ENCODE results near the gene SLC9B1.
"Not testable (repeated sequence)": the region's sequence is repeated elsewhere in the genome, so short reads cannot be mapped to it uniquely, and the experiment has no call there.

The SLC9B1 gene

DNA sequence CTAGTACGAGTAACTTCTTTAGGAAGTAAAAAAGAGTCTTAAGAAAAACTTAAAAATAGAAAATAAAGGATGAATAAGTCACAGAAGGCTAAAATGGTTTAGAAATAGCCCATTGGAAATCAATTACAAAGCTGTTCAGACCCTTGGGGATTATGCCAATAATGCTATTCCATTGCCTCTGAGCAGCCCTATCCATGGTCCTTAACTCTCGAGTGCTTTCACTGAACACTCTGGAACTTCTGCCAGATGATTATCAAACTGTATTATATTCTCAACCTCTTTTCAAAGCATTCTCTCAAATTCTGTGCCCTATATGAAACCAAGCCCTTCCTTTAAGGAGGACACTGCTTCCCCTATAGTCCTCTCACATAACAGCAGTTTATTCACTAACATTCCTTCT lies 17.0 kb downstream of the SLC9B1 start:
- TF ChIP-seq EZH2phosphoT487 (IDR thresholded peaks at IDR 0.05; ENCODE audit: borderline replicate concordance, low read length): no peak
- TF ChIP-seq, protein P1, sequence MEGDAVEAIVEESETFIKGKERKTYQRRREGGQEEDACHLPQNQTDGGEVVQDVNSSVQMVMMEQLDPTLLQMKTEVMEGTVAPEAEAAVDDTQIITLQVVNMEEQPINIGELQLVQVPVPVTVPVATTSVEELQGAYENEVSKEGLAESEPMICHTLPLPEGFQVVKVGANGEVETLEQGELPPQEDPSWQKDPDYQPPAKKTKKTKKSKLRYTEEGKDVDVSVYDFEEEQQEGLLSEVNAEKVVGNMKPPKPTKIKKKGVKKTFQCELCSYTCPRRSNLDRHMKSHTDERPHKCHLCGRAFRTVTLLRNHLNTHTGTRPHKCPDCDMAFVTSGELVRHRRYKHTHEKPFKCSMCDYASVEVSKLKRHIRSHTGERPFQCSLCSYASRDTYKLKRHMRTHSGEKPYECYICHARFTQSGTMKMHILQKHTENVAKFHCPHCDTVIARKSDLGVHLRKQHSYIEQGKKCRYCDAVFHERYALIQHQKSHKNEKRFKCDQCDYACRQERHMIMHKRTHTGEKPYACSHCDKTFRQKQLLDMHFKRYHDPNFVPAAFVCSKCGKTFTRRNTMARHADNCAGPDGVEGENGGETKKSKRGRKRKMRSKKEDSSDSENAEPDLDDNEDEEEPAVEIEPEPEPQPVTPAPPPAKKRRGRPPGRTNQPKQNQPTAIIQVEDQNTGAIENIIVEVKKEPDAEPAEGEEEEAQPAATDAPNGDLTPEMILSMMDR (IDR thresholded peaks at IDR 0.05; ENCODE audit: low read depth, low read length, poor library complexity, severe bottlenecking): no peak
- H3K4me1 ChIP-seq (ENCODE audit: control insufficient read depth, low read length): no peaks in the 10 kb centered on the region
- H3K4me3 ChIP-seq (ENCODE audit: low read length): no peak overlapping the region
- H3K9me3 ChIP-seq (ENCODE audit: control insufficient read depth, insufficient read depth, low read length): peaks cover 8% of the 10 kb centered on the region; the same call in 1 of the 2 replicates
- no peak overlapping the region for H3K27ac ChIP-seq (ENCODE audit: low read depth, low read length)
- H3K9me2 ChIP-seq (replicated peaks; ENCODE audit: control insufficient read depth, low read length): no peaks in the 10 kb centered on the region
- no peaks in the 10 kb centered on the region for H3K36me3 ChIP-seq (ENCODE audit: control insufficient read depth, low read length)
- no peaks in the 10 kb centered on the region for H3K79me2 ChIP-seq (ENCODE audit: control insufficient read depth, low read length)
- no peaks in the 10 kb centered on the region for H3F3A ChIP-seq (ENCODE audit: control insufficient read depth, insufficient read depth)
- H3K4me2 ChIP-seq (ENCODE audit: low read length): no peak overlapping the region
- peaks cover 3% of the 10 kb centered on the region; the same call in 1 of the 2 replicates for H3K27me3 ChIP-seq (ENCODE audit: control insufficient read depth, low read length)
- no peaks in the 10 kb centered on the region for H4K20me1 ChIP-seq (ENCODE audit: control insufficient read depth, insufficient read depth, low read depth, low read length)

DNA sequence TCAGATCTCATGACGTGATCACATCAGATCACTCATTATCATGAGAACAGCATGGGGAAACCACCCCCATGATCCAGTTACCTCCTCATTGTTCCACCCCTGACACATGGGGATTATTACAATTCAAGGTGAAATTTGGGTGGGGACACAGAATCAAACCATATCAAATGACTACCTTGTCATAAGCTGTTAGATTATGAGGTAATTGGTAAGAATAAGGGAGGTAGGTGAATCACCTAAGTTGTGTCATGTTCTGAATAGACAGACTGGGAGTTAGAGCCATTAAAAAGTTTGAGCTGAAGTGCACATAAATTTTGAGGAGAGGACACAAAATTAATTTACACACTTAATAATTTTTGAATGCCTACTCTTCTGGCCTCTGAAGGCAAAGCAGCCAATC lies 24.7 kb downstream of the SLC9B1 start:
- Histone ChIP-seq H3K36me3 (ENCODE audit: control insufficient read depth, low read length) (no peaks in the 10 kb centered on the region), H3K4me1 (ENCODE audit: control insufficient read depth, low read length) (no peaks in the 10 kb centered on the region), H3K9me3 (ENCODE audit: control insufficient read depth, insufficient read depth, low read length) (peaks cover 12% of the 10 kb centered on the region; the same call in 1 of the 2 replicates), H3K4me2 (ENCODE audit: low read length) (no peak overlapping the region), H3K79me2 (ENCODE audit: control insufficient read depth, low read length) (no peaks in the 10 kb centered on the region), H3K4me3 (ENCODE audit: low read length) (no peak overlapping the region), H4K20me1 (ENCODE audit: control insufficient read depth, insufficient read depth, low read depth, low read length) (no peaks in the 10 kb centered on the region), H3K27me3 (ENCODE audit: control insufficient read depth, low read length) (no peaks in the 10 kb centered on the region), H3K9me2 (replicated peaks; ENCODE audit: control insufficient read depth, low read length) (no peaks in the 10 kb centered on the region), H3K27ac (ENCODE audit: low read depth, low read length) (no peak overlapping the region), H3F3A (ENCODE audit: control insufficient read depth, insufficient read depth) (no peaks in the 10 kb centered on the region)
- TF ChIP-seq, protein P1 (IDR thresholded peaks at IDR 0.05; ENCODE audit: low read depth, low read length, poor library complexity, severe bottlenecking): no peak
- TF ChIP-seq EZH2phosphoT487 (IDR thresholded peaks at IDR 0.05; ENCODE audit: borderline replicate concordance, low read length): no peak

DNA sequence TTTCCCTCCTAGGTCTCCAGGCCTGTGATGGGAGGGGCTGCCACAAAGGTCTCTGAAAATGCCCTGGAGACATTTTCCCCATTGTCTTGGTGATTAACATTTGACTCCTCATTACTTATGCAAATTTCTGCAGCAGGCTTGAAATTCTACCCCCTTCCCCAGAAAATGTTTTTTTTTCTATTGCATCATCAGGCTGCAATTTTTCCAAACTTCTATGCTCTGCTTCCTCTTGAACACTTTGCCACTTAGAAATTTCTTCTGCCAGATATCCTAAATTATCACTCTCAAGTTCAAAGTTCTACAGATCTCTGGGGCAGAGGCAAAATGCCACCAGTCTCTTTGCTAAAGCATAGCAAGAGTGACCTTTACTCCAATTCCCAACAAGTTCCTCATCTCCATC lies 25.5 kb downstream of the SLC9B1 start:
- H3K27ac ChIP-seq (ENCODE audit: low read depth, low read length); H3K4me2 ChIP-seq (ENCODE audit: low read length); H3K27me3 ChIP-seq (ENCODE audit: control insufficient read depth, low read length); H3K9me2 ChIP-seq (replicated peaks; ENCODE audit: control insufficient read depth, low read length); H4K20me1 ChIP-seq (ENCODE audit: control insufficient read depth, insufficient read depth, low read depth, low read length); H3K4me1 ChIP-seq (ENCODE audit: control insufficient read depth, low read length); H3K36me3 ChIP-seq (ENCODE audit: control insufficient read depth, low read length); H3K79me2 ChIP-seq (ENCODE audit: control insufficient read depth, low read length); H3K4me3 ChIP-seq (ENCODE audit: low read length); H3F3A ChIP-seq (ENCODE audit: control insufficient read depth, insufficient read depth): not testable (repeated sequence)
- peaks cover 12% of the 10 kb centered on the region; the same call in 1 of the 2 replicates for H3K9me3 ChIP-seq (ENCODE audit: control insufficient read depth, insufficient read depth, low read length)

DNA sequence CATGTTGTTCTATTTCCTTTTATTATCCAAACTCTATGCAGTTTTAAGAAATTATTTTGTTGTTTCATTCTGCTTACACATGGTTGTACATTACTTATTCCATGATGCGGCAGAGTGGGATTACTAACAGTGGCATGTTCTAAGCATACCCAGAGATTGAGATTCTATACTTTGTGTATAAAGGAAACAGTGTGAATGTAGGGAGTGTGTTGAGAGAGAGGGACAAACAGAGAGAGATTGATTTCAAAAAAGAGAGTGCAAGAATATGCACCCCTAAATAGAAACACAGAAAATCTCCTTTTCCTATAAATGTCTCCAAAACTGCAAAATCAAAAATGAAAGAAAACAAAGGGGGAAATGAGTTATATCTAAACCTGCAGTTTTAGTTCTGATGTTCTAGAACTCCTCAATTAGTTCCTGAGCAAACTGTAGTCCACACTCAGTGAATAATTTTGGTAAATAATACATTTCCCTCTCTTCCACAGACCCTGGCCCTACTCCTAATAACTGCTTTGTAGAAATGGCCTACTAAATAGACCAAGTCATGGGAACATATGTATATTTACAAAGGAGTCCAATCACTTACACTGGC lies 31.0 kb downstream of the SLC9B1 start:
- TF ChIP-seq, protein P1 (IDR thresholded peaks at IDR 0.05; ENCODE audit: low read depth, low read length, poor library complexity, severe bottlenecking): no peak
- no peak for TF ChIP-seq EZH2phosphoT487 (IDR thresholded peaks at IDR 0.05; ENCODE audit: borderline replicate concordance, low read length)
- H3K27ac ChIP-seq (ENCODE audit: low read depth, low read length): no peak overlapping the region
- H3K4me2 ChIP-seq (ENCODE audit: low read length): no peak overlapping the region

More for the DNA sequence above, 31.0 kb downstream of the SLC9B1 start:
- no peak overlapping the region for H3K4me3 ChIP-seq (ENCODE audit: low read length)
- H3F3A ChIP-seq (ENCODE audit: control insufficient read depth, insufficient read depth): no peaks in the 10 kb centered on the region
- no peaks in the 10 kb centered on the region for H3K79me2 ChIP-seq (ENCODE audit: control insufficient read depth, low read length)
- no peaks in the 10 kb centered on the region for H3K27me3 ChIP-seq (ENCODE audit: control insufficient read depth, low read length)
- no peaks in the 10 kb centered on the region for H4K20me1 ChIP-seq (ENCODE audit: control insufficient read depth, insufficient read depth, low read depth, low read length)
- H3K9me2 ChIP-seq (replicated peaks; ENCODE audit: control insufficient read depth, low read length): no peaks in the 10 kb centered on the region
- no peaks in the 10 kb centered on the region for H3K36me3 ChIP-seq (ENCODE audit: control insufficient read depth, low read length)
- H3K9me3 ChIP-seq (ENCODE audit: control insufficient read depth, insufficient read depth, low read length): peaks cover 9% of the 10 kb centered on the region; the same call in 1 of the 2 replicates
- H3K4me1 ChIP-seq (ENCODE audit: control insufficient read depth, low read length): no peaks in the 10 kb centered on the region
